Panc1 (cell line): Measurements from ENCODE around the gene ELAC2.

Experiments
- CTCF ChIP-seq: fragments of 450-650 bp; IDR thresholded peaks from 2 replicates; pipeline ENCODE4 v1.5.1; 2017; ENCODE audit warnings: mild to moderate bottlenecking
- REST ChIP-seq, 2 experiments: IDR thresholded peaks; 2 replicates each; pipeline ENCODE4 v1.6.1; 2011 to 2012; ENCODE audit warnings: low read depth in 2 of 2, control low read depth in 1 of 2, low read length in 1 of 2, mild to moderate bottlenecking in 1 of 2, moderate library complexity in 1 of 2; ENCODE audit not compliant: insufficient read depth in 1 of 2

- no peak for TF ChIP-seq CTCF
- TF ChIP-seq REST (IDR thresholded peaks at IDR 0.05; ENCODE audit: insufficient read depth in 1 of 2, low read depth in 2 of 2, low read length in 1 of 2) = no peak
These were observed 12.3 kb downstream of the ELAC2 start for GRCh38 chr17:13005530-13005929.
